ENCODE measurements around the gene DPH5.

DNA sequence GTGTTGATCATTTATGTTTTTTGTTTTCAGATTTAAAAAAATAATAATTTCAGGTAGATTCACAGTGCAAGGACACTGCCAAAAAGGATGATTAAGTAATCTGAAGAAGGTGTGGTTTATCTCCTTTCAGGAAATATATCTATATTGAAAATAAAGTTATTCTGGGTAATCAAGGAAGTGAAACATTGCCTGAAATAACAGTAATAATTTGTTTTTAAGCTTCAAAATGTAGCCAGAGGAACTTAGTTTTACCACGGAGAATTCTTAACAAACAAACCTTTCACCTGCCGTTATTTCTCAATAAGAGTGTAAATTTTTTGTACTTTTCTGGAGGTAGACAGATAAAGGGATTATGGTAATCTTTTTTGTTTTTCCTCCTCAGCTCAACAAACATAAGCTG, 2.9 kb upstream of the DPH5 start:
- TF ChIP-seq, protein P1, sequence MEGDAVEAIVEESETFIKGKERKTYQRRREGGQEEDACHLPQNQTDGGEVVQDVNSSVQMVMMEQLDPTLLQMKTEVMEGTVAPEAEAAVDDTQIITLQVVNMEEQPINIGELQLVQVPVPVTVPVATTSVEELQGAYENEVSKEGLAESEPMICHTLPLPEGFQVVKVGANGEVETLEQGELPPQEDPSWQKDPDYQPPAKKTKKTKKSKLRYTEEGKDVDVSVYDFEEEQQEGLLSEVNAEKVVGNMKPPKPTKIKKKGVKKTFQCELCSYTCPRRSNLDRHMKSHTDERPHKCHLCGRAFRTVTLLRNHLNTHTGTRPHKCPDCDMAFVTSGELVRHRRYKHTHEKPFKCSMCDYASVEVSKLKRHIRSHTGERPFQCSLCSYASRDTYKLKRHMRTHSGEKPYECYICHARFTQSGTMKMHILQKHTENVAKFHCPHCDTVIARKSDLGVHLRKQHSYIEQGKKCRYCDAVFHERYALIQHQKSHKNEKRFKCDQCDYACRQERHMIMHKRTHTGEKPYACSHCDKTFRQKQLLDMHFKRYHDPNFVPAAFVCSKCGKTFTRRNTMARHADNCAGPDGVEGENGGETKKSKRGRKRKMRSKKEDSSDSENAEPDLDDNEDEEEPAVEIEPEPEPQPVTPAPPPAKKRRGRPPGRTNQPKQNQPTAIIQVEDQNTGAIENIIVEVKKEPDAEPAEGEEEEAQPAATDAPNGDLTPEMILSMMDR (IDR thresholded peaks at IDR 0.05; ENCODE audit: borderline replicate concordance, extremely low read depth, low read length, poor library complexity, severe bottlenecking) = no peak
- no peak for TF ChIP-seq EZH2 (IDR thresholded peaks at IDR 0.05; ENCODE audit: borderline replicate concordance, low read depth, low read length, severe bottlenecking)
